GM20431 (cell line): ENCODE results near the gene NT5DC3.

Experiments used
- in situ Hi-C: fragments of 300-500 bp; cut with MseI, MboI; formaldehyde crosslinking; loops from one replicate; pipeline ENCODE4 v1.15.0; 2020; ENCODE audit warnings: low sequenced_read_pairs; ENCODE audit not compliant: unreplicated experiment

The NT5DC3 gene

DNA sequence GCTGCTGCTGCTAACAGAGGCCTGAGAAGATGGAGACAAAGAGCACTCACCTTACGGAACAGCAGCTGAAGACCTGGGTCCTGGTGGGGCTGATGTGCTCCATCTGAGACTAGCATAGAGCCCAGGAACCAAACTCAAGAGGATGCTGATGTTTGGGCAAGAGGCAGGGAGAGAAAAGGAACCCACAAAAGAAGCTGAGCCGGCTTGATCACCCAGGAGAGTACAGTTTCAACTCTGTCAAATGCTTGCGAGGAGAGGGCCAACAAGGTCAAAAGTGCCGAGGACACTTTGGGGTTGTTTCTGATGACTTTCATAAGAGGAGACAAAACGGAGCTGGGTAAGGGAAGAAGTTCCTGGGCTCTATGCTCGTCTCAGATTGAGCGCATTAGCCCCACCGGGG, 17.3 kb upstream of the NT5DC3 start:
- in situ Hi-C loops, result no loop called here

DNA sequence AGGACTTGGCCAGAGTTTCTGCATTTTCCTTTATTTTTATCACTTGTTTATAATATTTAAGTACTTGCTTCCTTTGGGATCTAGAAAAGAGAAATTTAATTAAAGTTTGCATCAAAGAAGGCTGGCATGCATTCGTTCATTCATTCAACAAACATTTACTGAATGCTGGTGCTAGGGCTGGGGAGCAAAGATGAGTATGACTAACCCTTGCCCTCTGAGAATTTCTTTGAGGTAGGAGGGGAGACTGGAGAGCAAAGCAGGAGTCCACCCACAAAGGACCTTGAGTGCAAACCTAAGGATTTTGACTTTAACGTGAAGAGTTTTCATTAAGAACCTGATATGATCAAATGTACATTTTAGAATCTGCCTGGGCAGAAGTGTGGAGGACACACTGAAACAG, 16.1 kb upstream of the NT5DC3 start:
- in situ Hi-C loops, result no loop called here

DNA sequence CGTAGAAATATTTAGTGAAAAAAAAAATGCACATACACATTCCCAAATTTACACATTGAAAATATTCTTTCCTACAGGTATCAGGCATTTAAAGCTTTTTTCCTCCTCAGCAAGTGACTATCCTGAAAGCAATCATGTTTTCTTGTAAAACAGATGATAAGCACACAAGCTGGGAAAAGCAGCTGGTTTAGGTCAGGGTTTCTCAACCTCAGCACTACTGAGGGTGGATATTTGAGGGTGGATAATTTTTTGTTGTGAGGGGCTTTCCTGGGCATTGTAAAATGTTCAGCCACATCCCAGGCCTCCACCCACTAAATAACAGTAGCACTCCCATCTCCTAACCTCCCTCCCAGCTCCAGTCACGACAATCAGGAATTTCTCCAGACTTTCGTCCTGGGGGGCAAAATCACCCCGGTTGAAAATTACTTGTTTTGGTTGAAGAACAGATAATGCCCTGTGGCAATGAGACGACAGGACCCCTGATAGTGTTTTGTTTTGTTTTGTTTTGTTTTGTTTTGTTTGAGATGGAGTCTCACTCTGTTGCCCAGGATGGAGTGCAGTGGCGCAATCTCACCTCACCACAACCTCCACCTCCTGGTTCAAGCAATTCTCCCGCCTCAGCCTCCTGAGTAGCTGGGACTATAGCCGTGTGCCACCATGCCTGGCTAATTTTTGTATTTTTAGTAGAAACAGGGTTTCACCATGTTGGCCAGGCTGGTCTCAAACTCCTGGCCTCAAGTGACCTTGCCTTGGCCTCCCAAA, 15.0 kb upstream of the NT5DC3 start:
- in situ Hi-C loops, result no loop called here

DNA sequence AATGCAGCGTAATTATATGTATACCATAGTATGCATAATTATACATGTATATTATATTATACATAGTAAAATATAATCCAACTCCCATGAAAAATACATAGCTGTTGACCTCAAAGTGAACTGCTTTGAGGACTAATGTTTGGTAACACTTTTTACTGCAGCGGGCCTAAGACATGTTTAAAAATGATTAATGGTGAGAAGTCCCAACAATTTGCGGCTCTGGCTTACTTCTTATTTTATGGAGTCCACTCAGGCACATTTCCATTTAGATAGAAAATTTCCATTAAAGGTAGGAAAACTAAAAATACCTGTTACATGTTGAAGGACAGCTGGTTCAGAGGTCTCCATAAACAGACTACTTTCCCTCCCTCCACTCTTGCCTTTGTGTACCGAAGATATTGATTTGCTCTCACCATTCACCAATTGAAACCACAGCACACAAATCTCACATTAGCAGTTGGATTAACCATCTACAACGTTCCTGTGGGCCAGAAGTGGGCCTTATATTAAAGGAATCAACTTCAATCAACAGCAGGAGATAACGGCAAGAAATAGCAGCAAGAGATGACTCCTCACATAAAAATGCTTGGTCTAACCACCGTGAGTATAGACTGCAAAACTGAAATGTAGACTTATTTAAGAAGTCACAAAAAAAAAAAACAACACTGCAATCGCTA, 14.1 kb upstream of the NT5DC3 start:
- in situ Hi-C loops, result no loop called here

DNA sequence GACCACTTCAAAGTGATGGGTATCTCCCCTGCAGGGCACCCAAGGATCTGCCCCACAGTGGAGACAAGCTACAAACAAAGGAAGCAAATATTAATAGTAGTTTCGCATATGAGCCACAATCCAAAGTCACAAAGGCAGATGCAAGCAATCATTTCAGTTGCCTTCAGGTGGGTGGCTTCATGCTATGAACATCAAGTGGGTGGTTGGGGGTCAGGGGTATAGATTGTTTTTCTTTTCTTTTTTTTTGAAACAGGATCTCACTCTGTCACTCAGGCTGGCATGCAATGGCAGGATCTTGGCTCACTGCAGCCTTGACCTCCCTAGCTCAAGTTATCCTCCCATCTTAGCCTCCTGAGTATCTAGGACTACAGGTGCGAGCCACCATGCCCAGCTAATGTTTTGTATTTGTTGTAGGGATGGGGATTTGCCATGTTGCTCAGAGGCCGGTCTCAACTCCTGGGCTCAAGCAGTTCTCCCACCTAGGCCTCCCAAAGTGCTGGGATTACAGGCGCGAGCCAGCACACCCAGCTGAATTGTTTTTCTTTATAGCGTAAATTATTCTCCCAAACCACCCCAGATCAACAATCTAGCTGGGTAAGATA, 13.4 kb upstream of the NT5DC3 start:
- in situ Hi-C loops, result no loop called here

DNA sequence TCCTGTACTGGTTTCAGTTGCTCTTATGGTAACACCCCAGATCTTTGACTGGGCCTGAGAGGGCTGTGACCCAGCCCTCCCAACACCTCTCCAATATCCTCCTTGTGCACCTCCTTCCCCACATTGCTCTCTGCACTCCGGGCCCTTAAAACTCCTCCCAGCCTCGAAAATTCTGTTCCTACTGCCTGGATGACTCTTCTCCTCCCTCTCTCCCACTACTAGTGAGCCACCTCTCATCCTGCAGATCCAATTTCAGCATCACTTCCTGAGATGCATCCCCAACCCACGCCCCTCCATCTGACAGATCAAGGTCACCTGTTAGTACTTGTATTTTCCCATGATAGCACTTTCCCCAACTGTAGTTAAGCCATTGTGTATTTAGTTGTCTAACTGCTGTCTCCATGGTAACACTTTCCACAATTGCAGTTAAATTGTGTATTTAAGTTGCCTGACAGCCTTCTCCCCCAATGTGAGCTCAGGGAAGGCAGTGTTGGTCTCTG, 11.5 kb upstream of the NT5DC3 start:
- in situ Hi-C loops, result no loop called here

DNA sequence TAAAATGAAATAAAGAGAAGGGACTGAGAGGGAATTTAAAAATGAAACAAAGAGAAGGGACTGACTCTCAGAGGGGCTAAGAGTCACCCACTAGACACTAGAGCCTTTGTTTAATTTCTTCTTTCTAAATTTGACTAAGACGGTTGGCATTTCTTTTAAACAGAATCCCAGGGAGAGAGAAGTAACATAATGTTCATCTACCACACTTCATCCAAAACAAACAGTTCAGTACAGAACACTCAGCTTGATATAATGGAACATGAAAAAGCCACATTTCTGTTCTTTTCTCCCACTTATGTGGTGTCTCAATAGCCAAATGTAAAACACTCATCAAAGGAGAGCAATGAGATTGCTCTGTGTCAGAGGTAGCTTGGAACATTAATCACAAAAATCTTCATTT, 10.1 kb upstream of the NT5DC3 start:
- in situ Hi-C loops, result no loop called here

DNA sequence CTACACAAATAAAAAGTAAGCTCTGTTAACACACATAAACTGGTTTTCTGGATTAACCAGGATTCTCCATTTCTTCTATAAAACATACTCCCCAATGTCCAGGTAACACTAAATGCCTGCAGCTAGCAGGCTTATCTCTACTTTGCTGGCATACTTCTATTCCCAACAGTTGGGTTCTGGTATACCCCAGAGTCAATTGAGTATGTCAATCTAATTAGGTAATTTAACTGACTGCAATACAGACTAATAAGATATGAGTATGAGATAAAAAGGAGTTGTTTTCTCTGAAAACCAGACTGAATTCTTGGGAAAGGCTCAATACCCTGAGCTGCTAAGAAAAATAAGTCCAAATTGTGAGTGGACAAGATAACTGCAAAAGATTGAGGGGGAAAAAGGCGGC, 9.4 kb upstream of the NT5DC3 start:
- in situ Hi-C loops, result no loop called here

DNA sequence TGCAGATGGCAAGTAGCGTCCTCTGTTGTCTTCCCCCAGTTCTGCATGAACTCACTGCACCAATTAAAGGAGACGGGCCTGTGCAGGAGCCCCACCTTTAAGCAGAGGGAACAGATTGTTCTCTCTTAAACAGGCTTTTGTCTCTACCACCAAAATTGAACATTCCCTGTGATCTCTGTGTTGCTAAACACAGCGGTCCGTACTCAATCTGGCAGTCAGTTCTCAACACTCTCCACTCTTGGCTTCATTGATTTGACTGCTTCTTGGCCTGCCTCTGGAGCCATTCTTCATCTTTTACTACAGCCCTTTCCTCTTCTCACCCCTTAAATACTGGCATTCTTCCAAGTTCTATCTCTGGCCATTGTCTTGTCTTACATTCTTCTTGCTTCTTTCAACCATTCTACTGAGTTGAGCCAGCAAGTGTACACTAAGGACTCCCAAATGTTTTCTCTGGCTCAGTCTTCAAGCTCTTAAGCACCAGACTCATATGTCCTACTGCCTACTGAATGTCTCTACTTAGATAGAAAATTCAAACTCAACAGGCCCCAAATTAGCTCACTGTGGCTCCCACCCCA, 8.0 kb upstream of the NT5DC3 start:
- in situ Hi-C loops, result no loop called here

DNA sequence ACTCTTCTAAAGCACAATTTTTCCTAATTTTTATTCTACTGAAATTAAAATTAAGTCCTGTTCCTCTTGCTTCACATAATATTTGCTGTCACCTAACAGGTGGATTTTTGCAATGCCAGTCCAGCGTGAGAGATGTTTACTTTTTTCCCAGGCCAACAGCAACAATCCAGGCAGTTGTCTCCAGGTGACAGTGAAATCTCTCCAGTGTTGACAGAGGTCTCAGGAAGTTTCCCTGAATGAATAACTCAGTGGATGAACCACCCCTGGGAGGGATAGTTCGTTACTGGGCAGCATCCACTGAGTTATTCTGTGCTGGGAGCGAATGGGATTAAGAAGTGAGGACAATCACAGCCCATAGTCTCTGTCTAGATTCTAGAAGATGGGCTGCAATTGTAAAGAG, 7.1 kb upstream of the NT5DC3 start:
- in situ Hi-C loops, result no loop called here

DNA sequence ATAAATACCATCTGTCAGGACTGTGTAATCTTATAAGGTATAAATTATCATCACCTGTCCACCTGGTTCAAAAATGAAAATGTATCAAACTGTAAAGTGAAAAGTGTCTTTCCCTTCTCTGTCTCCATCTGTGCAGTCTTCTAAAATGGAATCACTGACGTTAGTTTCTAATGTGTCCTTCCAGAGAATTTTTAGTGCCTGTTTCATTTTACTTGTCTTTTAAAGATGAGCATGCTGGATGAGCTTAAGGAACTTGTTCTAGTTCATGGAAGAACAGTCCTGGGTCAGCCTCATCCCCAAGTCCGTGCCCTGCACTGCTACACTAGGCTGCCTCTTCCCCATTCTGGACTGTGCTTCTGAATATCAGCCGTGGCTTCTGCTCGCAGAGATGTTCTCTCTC, 5.4 kb upstream of the NT5DC3 start:
- in situ Hi-C loops, result no loop called here

DNA sequence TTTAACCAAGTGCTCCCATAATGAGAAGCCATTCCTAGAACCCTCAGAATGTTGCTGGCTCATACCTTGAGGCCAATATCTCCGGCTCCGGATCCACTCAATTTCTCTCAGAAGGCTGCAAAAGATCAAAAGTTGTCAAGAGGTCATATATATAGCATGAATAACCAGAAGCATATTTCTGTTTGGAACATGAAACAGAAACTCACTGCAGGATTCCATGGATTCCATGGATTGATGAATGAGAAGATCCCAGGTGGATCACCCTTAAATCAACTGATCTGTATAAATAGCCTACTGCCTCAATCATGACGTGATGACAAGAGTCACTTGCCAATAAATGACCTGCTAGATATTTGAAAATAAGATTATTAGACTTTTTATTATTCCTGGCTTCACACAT, 3.3 kb upstream of the NT5DC3 start:
- in situ Hi-C loops, result no loop called here

DNA sequence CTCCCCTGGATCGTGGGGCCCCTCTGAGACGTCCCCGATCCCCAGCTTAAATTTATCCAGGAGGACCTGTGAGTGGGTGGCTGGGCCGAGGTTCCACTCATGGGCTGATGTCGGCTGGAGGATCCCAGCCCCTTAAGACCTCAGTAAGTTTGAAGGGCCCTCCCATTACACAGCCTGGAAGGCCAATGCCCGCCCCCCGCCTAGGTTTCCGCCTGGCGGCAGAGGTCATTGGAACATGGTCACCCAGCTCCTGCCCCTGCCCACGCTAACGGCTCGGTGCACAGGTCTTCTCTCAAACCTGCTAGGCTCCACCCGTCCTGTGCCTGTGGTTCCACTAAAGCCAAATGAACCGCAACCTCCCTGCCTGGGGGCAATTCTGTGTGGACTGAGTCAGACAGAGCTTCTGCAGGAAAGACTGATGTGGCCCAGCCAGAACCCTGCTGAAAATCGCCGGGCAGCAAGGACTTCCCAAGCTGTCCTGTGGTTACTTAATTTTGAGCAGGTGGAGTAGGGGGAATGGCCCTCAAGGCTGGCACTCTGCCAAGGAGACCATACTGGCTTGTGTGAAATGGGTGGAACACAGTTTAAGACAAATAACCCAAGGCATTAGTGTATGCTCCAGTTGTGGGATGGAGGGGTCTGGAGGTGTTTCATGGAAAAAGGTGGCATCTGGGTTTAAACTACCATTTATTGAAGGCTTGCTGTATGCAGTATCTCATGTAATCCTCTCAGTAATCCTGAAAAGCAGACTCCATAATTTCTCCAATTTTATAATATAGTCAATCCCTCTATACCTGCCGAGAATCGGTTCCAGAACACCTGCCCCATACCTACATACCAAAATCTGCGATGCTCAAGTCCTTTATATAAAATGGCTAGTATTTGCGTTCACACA, 903 bp upstream of the NT5DC3 start:
- in situ Hi-C loops, result no loop called here

DNA sequence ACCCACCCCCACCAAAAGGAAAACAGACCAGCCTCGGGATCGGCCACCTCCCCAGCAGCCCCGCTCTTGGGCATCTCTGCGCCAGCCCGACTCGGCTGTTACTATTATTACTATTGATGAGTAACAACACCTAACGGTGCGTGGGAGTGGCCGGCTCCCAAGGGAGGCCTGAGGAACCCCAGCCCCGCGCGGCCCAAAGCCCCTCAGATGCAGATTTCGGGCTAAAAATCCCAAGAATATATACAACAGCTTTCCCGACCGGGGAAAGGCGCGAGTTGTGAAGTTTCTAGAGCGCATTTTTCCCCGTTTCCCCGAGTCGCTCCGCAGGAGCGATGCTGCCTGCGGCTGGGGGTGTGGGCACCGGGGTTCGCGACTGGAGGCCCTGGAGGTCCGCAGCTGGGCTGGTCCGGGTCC, 565 bp downstream of the NT5DC3 start:
- in situ Hi-C loops, result no loop called here

DNA sequence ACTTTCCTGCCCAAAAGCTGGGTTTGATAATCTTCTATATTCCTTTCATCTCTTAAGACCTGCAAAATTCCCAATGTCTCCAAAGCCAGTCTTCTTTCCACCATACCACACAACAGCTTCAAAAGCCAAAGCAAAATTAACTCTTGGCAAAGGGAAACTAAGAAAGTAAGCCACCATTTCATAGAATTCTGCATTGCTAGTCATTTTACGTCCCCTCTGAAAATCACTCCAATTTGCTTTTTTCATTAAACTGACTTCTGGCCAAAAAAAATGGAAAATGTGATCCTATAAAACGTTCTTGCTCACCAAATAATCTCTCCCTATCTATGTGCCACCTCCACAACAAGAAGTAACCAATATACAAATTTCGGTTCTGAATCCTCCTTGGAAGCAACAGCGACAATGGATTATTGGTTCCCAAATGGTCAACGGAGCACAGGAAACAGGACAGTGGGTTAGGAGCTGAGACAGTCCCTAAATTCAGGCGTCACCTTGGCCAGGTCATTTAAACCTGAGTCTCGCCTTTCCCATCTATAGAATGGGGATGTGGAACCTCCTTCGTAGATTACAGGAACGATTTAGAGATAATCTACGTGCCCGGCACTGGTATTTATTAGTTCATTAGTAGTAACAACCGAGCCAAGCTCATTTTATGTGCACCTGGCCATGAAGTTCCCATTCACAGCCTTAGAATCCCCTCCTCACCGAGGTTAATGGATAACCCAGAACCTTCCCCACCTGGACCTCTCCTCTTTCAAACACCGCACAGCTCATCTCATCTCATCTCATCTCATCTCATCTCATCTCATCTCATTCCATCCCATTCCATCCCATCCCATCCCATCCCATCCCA, 1.2 kb downstream of the NT5DC3 start:
- in situ Hi-C loops, result no loop called here

DNA sequence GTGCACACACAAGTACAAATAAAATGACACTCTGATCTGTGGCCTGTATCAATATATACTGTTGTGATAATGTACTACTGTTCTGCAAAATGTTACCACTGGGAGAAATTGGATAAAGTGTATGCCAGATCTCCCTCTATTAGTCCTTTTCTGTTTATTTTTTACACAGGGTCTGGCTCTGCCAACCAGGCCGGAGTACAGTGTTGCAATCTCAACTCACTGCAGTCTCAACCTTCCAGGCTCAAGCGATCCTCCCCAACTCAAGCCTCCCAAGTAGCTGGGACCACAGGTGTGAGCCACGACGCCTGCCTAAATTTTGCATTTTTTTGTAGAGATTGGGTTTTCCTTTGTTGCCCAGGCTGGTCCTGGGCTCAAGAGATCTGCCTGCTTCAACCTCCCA, 1.9 kb downstream of the NT5DC3 start:
- in situ Hi-C loops, result no loop called here

DNA sequence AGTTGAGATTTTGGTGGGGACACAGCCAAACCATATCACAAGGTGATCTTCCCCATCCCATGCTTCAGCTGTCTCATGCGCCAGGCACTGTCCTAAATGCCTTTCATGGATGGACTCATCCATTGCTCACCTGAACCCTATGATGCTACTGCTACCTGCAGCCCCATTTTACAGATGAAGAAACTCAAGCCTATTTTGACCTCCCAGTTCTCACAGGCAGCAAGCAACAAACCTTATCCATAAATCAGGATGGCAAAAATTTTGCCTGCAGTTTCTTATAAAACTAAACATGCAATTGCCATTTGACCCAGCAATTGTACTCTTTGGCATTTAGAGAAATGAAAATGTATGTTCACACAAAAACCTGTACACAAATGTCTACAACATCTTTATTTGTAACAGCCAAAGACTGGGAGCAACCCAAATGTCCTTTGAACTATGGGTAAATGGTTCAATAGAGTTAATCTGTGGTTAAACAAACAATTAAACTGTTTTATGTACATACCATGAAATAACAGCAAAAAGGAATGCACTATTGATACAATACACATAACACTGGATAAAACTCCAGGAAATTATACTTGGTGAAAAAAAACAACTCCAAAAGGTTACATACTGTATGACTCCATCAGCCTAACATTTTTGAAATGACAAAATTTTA, 2.6 kb downstream of the NT5DC3 start:
- in situ Hi-C loops, result no loop called here

DNA sequence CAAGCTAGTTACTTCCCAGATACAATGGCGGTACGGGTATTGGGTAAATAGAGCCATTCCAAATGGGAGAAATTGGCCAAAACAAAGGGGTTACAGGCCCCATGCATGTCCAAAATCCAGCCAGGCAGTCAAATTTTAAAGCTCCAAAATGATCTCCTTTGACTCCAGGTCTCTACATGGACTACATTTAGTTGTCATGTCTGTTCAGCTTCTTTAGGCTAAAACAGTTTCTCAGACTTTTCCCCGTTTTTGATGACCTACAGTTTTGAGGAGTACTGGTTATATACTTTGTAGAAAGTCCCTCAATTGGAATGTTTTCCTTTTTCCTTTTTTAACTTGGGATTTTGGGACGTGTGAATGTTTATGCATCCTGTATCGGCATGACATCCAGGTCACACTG, 4.7 kb downstream of the NT5DC3 start:
- in situ Hi-C loops, result no loop called here
